ENCODE measurements around the gene TRAF2.
A peak's percentile ranks its signal among the peaks of the same experiment; 100 is the strongest.
"Not testable (repeated sequence)": the region's sequence is repeated elsewhere in the genome, so short reads cannot be mapped to it uniquely, and the experiment has no call there.

The TRAF2 gene, protein sequence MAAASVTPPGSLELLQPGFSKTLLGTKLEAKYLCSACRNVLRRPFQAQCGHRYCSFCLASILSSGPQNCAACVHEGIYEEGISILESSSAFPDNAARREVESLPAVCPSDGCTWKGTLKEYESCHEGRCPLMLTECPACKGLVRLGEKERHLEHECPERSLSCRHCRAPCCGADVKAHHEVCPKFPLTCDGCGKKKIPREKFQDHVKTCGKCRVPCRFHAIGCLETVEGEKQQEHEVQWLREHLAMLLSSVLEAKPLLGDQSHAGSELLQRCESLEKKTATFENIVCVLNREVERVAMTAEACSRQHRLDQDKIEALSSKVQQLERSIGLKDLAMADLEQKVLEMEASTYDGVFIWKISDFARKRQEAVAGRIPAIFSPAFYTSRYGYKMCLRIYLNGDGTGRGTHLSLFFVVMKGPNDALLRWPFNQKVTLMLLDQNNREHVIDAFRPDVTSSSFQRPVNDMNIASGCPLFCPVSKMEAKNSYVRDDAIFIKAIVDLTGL

DNA sequence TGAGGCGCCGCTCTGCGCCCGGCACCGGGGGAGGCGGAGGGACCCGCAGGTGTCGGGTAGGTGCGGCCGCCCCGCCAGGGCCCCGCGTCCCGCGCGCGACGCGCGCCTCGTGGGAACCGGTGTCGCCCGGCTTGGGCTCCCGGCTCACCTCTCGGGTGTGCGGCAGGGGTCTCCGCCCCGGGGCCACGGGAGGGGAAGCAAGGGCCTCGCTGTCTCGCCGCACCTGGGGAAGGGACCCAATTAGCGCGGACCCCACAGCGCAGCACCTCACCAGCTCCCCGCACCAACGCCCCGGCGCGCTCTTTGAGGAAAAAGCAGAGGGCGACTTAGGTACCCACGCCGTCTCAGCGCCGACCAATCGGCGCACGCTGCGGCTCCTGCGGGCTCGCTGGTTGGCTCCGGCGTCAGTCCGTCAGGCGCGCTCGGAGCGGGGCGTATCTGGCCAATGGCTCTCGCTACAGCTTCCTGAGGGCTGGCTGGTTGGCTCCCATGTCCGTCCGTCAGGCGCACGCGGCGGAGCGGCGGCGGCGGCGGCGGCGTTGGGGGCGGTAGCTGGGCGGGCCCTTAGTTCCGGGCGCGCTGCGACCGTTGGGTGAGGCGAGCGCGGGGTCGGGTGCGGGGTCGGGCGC lies at the start of gene TRAF2:
TRAF2 (plus strand) TSS at position 567 of the 629 bp plus-strand sequence. CDS start 12,225 bp downstream, outside the sequence.
- DNase-seq: peak; percentile 73

DNA sequence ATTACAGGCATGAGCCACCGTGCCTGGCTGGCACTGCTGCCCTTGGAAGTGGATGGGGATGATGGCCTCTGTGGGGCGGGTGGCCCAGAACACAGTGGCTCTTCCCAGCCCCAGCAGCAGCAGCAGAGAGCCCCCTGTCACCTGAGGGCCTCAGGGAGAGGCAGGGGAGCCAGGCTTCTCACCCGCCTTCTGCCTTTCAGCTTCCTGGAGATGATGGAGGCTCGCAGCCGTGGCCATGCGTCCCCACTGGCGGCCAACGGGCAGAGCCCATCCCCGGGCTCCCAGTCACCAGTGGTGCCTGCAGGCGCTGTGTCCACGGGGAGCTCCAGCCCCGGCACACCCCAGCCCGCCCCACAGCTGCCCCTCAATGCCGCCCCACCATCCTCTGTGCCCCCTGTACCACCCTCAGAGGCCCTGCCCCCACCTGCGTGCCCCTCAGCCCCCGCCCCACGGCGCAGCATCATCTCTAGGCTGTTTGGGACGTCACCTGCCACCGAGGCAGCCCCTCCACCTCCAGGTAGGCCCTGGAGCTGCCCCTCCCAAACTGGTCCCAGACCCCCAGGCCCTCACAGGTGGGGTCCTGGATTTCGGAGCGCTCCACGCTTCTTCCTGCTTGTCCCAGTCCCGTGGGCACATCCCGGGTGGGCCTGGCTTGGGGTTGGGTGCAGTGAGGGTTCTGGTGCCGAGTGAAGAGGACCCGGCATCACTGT lies 49.0 kb upstream of the TRAF2 start:
- DNase-seq: no peak

DNA sequence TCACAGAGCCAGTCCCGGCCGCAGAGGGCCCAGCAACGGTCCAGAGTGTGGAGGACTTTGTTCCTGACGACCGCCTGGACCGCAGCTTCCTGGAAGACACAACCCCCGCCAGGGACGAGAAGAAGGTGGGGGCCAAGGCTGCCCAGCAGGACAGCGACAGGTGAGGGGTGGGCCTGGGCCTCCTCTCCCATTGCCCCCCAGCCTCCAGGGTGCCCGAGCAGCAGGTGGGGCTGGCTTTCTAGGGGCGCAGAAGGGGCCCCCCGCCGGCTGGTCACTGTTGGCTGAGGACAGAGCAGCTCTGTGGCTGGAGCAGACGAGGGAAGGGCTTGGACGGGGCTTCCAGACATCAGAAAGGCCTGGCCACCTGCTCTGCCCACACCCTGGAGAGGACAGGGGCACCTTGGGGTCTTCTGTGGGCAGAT lies 48.4 kb upstream of the TRAF2 start:
- not testable (repeated sequence) for DNase-seq

DNA sequence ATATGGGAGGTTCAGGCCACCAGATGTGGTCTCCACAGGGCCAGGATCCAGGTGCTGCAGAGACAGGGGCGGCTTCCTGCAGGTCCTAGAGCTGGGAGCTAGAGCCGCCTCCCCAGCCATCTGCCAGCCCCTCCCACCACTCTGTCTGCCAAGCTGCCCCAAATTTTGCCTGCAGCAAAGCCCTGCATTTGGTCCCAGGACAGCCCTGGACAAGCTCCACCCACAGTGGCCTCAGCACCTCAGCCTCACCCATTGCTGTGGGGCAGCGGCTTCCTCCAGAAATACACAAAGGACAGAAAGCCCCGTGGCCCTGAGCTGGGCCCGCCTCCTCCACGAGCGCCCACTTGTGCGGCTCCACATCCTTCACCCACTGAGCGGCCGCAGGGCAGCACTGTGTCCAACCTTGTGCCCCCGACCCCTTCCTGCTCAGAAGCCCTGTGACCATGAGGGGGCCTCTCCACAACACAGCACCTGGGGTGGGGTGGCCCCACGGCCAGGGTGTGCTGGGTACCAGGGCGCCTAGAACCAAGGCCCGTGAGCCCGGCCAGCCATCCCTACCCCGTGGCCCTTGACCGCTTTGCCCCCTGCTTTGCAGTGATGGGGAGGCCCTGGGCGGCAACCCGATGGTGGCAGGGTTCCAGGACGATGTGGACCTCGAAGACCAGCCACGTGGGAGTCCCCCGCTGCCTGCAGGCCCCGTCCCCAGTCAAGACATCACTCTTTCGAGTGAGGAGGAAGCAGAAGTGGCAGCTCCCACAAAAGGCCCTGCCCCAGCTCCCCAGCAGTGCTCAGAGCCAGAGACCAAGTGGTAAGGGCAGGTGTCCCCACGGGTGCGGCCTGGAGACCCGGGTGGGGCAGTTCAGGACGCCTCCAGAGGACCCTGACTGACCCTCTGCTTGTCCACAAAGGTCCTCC lies 47.7 kb upstream of the TRAF2 start:
- no peak for DNase-seq

DNA sequence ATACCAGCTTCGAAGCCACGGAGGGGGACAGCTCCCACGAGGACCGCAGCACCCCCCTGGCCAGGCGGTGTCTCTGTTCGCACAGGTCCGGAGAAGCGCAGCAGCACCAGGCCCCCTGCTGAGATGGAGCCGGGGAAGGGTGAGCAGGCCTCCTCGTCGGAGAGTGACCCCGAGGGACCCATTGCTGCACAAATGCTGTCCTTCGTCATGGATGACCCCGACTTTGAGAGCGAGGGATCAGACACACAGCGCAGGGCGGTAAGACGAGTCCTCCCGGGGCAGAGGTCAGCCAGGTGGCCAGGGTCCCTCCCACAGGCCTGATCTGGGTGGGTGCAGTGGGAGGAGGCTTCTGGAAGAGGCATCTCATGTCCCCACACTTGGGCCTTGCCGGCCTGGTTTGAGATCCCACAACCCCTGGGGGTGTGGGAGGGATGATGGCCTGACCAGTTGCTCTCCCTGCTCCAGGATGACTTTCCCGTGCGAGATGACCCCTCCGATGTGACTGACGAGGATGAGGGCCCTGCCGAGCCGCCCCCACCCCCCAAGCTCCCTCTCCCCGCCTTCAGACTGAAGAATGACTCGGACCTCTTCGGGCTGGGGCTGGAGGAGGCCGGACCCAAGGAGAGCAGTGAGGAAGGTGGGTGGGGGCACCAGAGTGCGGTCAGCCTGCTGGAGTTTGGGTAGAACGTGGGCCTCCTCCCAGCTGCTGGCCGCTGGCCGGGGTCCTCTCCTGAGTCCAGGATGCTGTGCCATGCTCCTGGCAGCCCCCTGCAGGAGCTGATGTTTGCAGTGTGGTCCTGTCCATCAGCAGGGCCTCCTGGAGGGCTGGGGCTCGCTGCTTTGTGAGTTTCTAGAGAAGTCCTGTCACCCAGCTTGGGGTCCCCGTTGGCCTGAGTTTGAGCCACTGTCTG lies 46.8 kb upstream of the TRAF2 start:
- DNase-seq: no peak

DNA sequence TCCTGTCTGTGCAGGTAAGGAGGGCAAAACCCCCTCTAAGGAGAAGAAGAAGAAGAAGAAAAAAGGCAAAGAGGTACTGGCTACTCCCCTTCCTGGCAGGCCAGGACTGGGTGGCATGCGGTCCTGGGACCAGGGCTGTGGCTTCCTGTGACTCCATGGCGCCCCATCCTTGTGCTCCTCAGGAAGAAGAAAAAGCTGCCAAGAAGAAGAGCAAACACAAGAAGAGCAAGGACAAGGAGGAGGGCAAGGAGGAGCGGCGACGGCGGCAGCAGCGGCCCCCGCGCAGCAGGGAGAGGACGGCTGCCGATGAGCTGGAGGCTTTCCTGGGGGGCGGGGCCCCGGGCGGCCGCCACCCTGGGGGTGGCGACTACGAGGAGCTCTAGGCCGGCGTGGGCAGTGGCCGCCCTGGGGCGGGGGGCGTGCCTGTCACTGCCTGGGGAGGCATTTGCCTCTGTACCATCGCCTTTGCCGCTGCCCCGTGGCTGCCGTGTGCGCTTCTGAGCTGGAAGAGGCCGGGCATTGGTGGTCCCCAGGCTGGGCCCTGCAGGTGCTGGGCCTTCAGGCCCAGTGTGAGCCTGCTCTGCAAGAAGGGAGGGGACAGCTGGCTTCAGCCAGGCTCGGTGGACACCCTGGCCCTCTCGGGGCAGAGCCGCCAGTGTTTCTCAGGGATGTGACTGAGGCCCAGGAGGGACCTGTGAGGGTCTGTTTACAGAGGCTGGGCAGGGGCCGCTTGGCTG lies 46.0 kb upstream of the TRAF2 start:
- no peak for DNase-seq

DNA sequence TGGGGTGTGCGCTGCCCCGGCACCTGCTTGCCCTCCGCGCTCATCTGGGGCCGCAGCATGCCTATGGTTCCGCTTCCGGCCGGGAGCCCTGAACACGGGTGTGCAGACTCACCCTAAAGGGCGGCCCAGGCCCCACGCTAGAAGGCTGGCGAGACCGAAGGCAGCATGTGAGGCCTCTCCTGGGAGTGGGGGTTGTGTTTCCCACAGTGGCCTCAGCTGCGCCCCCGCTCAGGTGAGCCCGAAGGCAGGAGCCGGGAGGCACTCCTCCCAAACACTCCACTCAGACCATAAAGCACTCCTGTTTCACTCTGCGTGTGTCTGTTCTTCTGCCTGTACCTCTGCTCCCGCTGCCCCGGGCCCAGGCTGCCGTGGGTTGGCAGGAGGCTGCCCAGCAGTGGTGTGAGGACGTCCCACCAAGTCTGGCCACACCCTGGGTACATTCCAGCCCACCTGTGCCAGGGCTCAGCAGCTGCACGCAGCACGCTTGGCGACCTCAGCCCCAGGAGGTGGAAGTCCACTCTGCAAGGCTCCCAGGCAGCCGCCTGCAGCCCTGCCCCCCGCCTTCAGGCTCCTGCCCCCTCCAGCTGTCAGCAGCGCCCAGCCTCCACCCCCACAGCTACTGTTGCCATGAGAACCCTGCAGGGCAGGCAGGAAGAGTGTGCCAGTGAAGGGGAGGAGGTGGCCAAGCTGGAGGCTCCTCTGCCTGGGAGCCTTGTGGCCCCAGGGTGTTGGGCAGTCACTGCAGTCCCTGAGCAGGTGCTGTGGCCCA lies 45.3 kb upstream of the TRAF2 start:
- DNase-seq: peak; percentile 58

DNA sequence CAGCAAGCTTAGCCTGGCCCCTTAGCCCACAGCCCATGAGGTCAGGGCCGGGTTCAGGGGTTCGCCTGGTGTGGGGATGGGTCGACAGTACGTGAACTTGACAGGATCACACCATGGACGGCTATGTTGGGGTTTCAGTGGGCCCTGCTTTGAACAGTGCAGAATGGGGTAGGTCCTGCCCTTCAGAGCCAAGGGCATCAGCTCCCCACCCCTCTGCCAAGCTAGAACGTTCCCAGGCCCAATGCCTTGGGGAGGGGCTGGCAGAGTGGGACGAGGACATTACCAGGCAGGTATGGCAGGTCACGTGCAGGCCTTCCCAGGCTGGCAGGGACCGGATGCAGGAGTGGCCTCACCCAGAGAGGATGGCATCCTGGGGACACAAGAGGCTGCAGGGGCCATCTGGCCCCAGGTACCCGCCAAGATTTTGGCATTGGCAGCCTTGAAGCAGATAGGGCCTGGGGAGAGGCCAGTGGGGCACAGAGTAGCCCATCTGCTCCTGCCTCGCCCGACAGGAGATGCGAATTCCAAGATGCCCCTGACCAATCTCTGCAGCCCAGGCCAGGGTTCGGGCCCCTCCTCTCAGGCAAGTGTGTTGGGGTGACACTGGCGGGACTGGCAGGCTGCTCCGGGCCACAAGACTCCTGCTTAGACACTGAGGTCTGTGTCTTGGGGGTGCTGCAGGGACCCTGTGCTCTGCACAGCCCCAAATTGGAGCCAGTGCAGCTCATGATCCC lies 44.5 kb upstream of the TRAF2 start:
- DNase-seq: not testable (repeated sequence)

DNA sequence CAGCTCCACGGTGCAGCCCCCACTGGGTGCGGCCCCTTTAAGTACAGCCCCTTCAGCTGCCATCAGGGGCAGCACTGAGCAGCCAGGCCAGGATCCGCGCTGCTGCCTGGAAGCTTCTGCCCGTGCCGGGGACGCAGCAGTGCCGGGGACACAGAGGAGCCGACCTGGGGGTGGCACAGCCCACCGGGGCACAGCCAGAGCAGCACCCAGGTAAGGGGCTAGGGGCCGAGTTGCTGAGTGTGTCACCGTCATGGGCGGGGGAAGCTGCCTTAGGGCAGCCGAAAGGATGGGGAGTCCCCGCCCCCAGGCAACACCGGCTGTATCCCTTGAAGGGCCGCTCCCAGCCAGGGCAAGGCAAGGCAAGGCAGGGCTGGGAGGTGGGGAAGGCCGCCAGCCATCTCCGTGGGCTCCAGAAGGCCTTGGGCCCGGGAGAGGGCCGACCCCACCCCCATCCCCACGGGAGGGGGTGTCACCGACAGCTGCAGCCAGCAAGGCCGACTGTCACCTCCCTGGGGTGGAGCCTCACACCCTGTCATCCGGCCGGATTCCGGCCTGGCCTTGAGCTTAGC lies 43.9 kb upstream of the TRAF2 start, which contains the start of gene AJM1:
AJM1 (plus strand) TSS at position 99 of the 569 bp plus-strand sequence. CDS start 1,937 bp downstream, outside the sequence.
- peak; percentile 17 for DNase-seq

DNA sequence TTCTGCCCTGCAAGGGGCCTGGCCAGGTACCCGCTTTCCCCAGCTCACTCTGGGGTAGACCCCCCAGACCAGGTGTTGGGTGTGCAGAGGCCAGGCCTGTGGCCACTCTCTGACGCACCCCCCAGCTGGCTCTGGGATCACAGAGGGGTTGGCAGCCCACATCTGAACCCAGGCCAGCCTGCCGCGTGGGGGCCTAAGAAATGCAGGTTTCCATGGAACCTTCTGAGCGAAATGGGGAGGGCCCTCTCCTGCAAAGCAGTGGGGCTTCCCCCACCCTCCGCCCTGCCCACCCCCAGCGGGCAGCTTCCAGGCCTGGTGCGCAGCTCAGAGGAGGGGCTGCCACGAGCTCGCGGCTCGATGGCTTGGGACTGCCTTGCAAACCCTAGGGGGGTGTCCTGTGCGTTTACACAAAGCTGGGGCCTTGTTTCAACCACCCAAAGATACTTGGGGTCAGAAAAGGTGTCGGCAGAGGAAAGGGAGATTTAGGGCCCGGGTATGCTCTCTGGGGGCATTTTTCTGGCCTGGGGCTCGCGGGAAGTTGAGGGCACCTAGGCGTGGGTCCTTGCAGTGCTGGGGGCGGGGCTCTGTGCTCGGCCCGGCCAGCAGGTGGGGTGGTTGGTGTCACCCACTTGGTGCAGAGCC lies 43.0 kb upstream of the TRAF2 start:
- DNase-seq: not testable (repeated sequence)

DNA sequence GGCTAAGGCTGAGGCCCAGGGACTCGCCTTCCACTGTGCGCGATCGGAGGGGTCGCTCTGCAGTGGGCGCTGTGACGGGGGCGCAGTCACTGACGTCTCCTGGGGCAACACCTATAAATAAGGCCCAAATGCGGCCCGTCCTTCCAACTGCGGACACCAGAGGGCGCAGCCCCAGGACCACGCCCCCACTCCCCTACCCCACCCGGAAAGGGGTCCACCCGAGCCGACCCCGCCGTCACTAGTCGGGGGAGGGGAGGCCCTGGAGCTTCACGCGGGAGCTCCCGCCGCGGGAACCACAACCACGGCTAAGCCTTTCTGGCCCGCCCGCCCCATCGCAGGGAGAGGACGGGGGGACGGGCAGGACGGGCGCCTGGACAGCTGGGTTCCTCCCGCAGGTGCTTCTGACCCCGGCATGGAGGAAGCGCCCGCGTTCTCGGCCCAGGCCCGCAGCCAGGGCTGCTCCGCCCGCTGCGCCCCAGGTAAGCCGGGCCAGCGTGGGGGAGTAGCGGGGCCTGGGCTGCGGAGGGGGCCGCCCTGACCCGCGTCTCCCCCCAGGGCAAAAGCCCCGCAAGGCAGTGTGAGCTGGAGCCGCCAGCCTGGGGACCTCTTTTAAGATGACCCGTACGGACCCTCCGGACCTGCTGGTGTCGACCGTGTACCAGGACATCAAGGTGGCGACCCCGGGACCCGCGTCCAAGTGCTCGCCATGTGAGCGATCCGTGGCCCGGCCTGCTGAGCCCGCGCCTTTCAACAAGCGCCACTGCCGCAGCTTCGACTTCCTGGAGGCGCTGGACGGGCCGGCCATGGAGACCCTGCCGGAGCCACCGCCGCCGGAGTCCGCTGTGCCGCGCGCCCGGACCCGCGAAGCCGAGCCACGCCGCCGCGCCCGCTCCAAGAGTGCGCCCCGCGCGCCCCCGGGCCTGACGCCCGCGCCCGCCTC lies 42.2 kb upstream of the TRAF2 start:
- not testable (repeated sequence) for DNase-seq

DNA sequence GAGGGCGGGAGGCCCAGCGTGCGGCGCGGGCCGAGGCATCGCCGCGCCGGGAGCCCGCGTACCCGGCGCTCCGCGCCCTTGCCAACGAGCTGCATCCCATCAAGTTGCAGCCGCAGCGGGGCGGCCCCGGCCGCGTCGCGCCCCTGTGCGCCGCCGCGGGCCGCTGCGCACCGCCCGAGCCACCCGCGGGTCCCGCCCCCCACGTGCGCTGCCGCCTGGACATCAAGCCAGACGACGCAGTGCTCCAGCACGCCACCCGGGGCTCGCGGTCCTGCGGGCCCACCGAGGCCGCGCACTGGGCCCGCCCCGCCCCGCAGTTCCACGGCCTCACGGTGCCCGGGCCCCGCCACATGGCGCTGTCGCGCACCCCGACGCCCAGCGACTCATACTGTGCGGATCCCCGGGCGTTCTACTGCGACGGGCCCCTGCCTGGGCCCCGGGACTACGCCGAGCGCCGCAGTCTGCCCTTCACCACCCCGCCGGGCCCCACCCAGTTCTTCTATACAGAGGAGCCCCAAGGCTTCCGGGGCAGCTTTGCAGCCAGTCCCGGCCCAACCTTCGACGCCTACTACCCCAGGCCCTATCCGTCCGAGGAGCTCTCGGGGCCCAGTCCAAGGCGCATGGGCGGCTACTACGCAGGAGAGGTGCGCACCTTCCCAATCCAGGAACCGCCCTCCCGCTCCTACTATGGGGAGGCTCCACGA lies 41.4 kb upstream of the TRAF2 start:
- no peak for DNase-seq

DNA sequence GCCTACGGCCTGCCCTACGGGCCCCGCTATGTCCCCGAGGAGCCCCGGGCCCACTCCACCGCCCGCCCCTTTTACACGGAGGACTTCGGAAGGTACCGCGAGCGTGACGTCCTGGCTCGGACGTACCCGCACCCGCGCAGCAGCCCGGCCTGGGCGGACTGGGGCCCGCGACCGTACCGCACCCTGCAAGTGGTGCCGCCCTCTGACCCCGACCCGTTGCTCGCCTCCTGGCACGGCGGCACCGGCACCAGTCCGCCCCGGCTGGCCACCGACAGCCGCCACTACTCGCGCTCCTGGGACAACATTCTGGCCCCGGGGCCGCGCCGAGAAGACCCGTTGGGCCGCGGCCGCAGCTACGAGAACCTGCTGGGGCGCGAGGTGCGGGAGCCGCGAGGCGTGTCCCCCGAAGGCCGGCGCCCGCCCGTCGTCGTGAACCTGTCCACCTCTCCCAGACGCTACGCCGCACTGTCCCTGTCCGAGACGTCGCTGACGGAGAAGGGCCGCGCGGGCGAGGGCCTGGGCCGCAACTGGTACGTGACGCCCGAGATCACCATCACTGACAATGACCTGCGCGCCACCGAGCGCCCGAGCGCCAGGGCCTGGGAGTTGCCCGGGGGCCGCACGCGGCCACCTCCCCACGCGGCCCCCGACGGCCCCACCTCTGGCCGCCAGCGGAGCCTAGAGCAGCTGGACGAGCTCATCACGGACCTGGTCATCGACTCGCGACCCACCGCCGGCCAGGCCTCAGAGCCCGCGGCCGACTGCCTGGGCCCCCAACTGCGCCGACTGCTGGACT lies 40.7 kb upstream of the TRAF2 start:
- no peak for DNase-seq

DNA sequence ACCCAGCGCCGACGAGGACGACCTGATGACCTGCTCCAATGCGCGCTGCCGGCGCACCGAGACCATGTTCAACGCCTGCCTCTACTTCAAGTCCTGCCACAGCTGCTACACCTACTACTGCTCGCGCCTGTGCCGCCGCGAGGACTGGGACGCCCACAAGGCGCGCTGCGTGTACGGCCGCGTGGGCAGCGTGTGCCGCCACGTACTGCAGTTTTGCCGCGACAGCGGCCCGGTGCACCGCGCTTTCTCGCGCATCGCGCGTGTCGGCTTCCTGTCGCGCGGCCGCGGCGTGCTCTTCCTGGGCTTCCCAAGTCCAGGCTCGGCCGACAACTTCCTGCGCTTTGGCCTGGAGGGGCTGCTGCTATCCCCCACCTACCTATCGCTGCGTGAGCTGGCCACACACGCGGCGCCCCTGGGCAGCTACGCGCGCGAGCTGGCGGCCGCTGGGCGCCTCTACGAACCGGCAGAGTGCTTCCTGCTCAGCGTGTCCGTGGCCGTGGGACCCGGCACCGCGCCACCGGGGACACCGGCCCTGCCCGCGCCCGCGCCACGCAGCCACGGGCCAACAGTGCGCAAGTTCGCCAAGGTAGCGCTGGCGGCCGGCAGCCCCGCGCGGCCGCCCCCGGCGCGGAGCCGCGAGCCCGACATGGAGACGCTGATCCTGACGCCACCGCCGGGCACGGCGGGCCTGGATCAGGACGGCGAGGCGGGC lies 39.8 kb upstream of the TRAF2 start:
- DNase-seq: no peak

Measured in NCI-H2081 treated with DMSO at 0.1 percent for 48 hours (cell line).